Spleen (tissue), 11 donors: ENCODE data around the gene WDFY1. TPM values are rescaled to one million over a fixed set of nuclear protein-coding genes. Genes with fewer than 3 reads are reported as not detected.

Experiments used
- DNase-seq: peaks from one replicate; pipeline ENCODE4 v3.0.0-alpha.2; 2020
- H3K27ac ChIP-seq, 8 donors: fragments of 200-600 bp; sonication (generic) in 7 of 8; 1 replicate in 4 of 8; 2 replicates in 4 of 8; pipeline versions ENCODE4 v1.5.0 to v1.8.0; 2016 to 2021; ENCODE audit warnings: inconsistent platforms in 4 of 8, mild to moderate bottlenecking in 4 of 8, moderate library complexity in 1 of 8
- H3K27me3 ChIP-seq, 7 donors: fragments of 200-600 bp; sonication (generic) in 6 of 7; replicated peaks in 1 of 7; 1 replicate in 4 of 7; 2 replicates in 3 of 7; pipeline versions ENCODE4 v1.5.0 to v1.8.0; 2016 to 2021; ENCODE audit warnings: inconsistent platforms in 3 of 7, mild to moderate bottlenecking in 1 of 7
- H3K36me3 ChIP-seq, 6 donors: fragments of 200-600 bp; sonication (generic) in 5 of 6; 1 replicate in 4 of 6; 2 replicates in 2 of 6; pipeline versions ENCODE4 v1.5.0 to v1.8.0; 2016 to 2021; ENCODE audit warnings: inconsistent platforms in 2 of 6
- H3K4me1 ChIP-seq, 6 donors: fragments of 200-600 bp; sonication (generic) in 5 of 6; 1 replicate in 3 of 6; 2 replicates in 3 of 6; pipeline versions ENCODE4 v1.5.0 to v1.8.0; 2016 to 2021; ENCODE audit warnings: inconsistent platforms in 3 of 6
- H3K4me3 ChIP-seq, 8 donors: fragments of 200-600 bp; sonication (generic) in 7 of 8; 1 replicate in 4 of 8; 2 replicates in 4 of 8; pipeline versions ENCODE4 v1.5.0 to v1.8.0; 2016 to 2021; ENCODE audit warnings: inconsistent platforms in 4 of 8, mild to moderate bottlenecking in 4 of 8, moderate library complexity in 2 of 8
- H3K9me3 ChIP-seq, 8 donors: fragments of 200-600 bp; sonication (generic) in 7 of 8; 1 replicate in 4 of 8; 2 replicates in 4 of 8; pipeline versions ENCODE4 v1.5.0 to v1.8.0; 2016 to 2021; ENCODE audit warnings: inconsistent platforms in 4 of 8
- POLR2A ChIP-seq, 3 donors: fragments of 450-650 bp; IDR thresholded peaks; one replicate each; pipeline ENCODE4 v1.5.1; 2017; ENCODE audit warnings: antibody characterized with exemption in 3 of 3, mild to moderate bottlenecking in 1 of 3
- POLR2AphosphoS5 ChIP-seq, 3 donors: sonication (generic); formaldehyde crosslinking; IDR thresholded peaks; one replicate each; pipeline ENCODE4 v1.5.1; 2017; ENCODE audit warnings: antibody characterized with exemption in 3 of 3
- WGBS, 5 donors: extraction: QIAGEN DNeasy Blood & Tissue Kit in 3 of 5; methylation state at CpG; one replicate each; pipeline versions ENCODE4 v1.1.5 to v1.1.7; 2013 to 2018; 5-methylcytosine and 5-hydroxymethylcytosine counted together
- intact Hi-C: fragments of 100-400 bp; cut with DNase I; formaldehyde crosslinking; loops from one replicate; pipeline ENCODE4 v1.15.0; 2023; ENCODE audit warnings: low total_unique reads
- polyA plus RNA-seq, 3 donors: library from polyadenylated mRNA; stranded (reverse); fragments of 200-250 nt; gene quantifications; one replicate each; pipeline ENCODE4 v1.2.1, GENCODE V29; 2013
- total RNA-seq, 7 donors: library from RNA; depleted of rRNA in 3 of 7; stranded (reverse); fragments of >200 nt in 3 of 7; fragmentation: NEBNext Ultra II Directional in 4 of 7; extraction: Animal tissue kit (Norgen Biotek cat#: 25700) in 4 of 7; gene quantifications; one replicate each; pipeline versions ENCODE4 v1.1.0 to v1.2.1, GENCODE V29; 2016 to 2021
- TF ChIP-seq, protein P1 (sequence below), 11 experiments: fragments of 200-600 bp in 7 of 11; fragments of 450-650 bp in 4 of 11; sonication (generic) in 4 of 11; IDR thresholded peaks in 8 of 11; conservative IDR thresholded peaks in 3 of 11; 1 replicate in 7 of 11; 2 replicates in 4 of 11; pipeline versions ENCODE4 v1.4.0 to v1.8.0; 2016 to 2021; ENCODE audit warnings: antibody characterized with exemption in 11 of 11, inconsistent platforms in 4 of 11, mild to moderate bottlenecking in 1 of 11
- donor health status: healthy with polysubstance abuse.
- donor health status: DM: no; HTN: no; CAD: no; lungs with moderate emphysema.
- donor health status: DM: no; HTN: no; CAD: no.
- donor health status: Bipolar disorder and iron deficiency.
- donor health status: healthy.
- donor health status: DM: no; HTN: no; CAD: no.
- donor health status: DM: yes; HTN: yes; CAD: no.

Gene WDFY1
- total and polyA plus RNA-seq, 10 donors, result 14.3 to 68.5 (median 51.6) TPM

- WGBS, 5 donors, result 71 to 84% (median 74%) methylated on average over 4 of the region's 4 CpGs
- TF ChIP-seq POLR2A (IDR thresholded peaks at IDR 0.05), result no peak
- TF ChIP-seq POLR2AphosphoS5 (IDR thresholded peaks at IDR 0.05), result no peak
- TF ChIP-seq, protein P1, sequence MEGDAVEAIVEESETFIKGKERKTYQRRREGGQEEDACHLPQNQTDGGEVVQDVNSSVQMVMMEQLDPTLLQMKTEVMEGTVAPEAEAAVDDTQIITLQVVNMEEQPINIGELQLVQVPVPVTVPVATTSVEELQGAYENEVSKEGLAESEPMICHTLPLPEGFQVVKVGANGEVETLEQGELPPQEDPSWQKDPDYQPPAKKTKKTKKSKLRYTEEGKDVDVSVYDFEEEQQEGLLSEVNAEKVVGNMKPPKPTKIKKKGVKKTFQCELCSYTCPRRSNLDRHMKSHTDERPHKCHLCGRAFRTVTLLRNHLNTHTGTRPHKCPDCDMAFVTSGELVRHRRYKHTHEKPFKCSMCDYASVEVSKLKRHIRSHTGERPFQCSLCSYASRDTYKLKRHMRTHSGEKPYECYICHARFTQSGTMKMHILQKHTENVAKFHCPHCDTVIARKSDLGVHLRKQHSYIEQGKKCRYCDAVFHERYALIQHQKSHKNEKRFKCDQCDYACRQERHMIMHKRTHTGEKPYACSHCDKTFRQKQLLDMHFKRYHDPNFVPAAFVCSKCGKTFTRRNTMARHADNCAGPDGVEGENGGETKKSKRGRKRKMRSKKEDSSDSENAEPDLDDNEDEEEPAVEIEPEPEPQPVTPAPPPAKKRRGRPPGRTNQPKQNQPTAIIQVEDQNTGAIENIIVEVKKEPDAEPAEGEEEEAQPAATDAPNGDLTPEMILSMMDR (IDR thresholded peaks at IDR 0.05 in 8 of 11, conservative IDR thresholded peaks at IDR 0.05 in 3 of 11), result no peak
- intact Hi-C loops, result no loop called here
- no peak overlapping the region for H3K27ac ChIP-seq
- H3K27me3 ChIP-seq, result no peaks in the 10 kb centered on the region
- peaks cover 0 to 18% (median 0%) of the 10 kb centered on the region in 6 donors for H3K4me1 ChIP-seq
- peaks cover 0 to 5% (median 0%) of the 10 kb centered on the region in 6 donors for H3K36me3 ChIP-seq
- no peak overlapping the region for H3K4me3 ChIP-seq
- no peak for DNase-seq
- H3K9me3 ChIP-seq, result no peaks in the 10 kb centered on the region
These were observed 118.1 kb downstream of the WDFY1 start for GRCh38 chr2:223826995-223827394.

Other genes with a start within 250 kb of the WDFY1 start
- 10 to 100 TPM in 5 of 7 donors, 1 to 10 TPM in 2; 6.3 to 16.0 (median 12.7) TPM for gene AP1S3, start 107.8 kb downstream of the WDFY1 start, total RNA-seq
- 1 to 10 TPM; 2.4 to 6.7 (median 3.2) TPM for gene AP1S3, start 107.8 kb downstream of the WDFY1 start, polyA plus RNA-seq
- gene MRPL44, start 12.1 kb upstream of the WDFY1 start, total RNA-seq, result 10 to 100 TPM; 21.9 to 36.3 (median 25.7) TPM
- gene MRPL44, start 12.1 kb upstream of the WDFY1 start, polyA plus RNA-seq, result 10 to 100 TPM; 19.4 to 34.6 (median 26.4) TPM
- 10 to 100 TPM; 20.9 to 55.3 (median 31.6) TPM for gene SERPINE2, start 94.0 kb upstream of the WDFY1 start, total RNA-seq
- gene SERPINE2, start 94.0 kb upstream of the WDFY1 start, polyA plus RNA-seq, result 100 to 1,000 TPM in 1 of 3 donors, 10 to 100 TPM in 2; 34.1 to 105 (median 44.2) TPM